PC-3 (cell line): ENCODE results near the gene EIF4E1B.

ENCODE experiments used
- EZH2 ChIP-seq: fragments of 300-600 bp; sonication (generic); IDR thresholded peaks from one replicate; pipeline ENCODE4 v1.6.1; 2017; ENCODE audit warnings: antibody characterized with exemption, mild to moderate bottlenecking, low read length; ENCODE audit not compliant: unreplicated experiment
- TF ChIP-seq, protein P1 (sequence below): fragments of 300-600 bp; sonication (generic); conservative IDR thresholded peaks from 2 replicates; pipeline ENCODE4 v1.5.1; 2017; ENCODE audit warnings: antibody characterized with exemption, low read depth, mild to moderate bottlenecking, low read length

DNA sequence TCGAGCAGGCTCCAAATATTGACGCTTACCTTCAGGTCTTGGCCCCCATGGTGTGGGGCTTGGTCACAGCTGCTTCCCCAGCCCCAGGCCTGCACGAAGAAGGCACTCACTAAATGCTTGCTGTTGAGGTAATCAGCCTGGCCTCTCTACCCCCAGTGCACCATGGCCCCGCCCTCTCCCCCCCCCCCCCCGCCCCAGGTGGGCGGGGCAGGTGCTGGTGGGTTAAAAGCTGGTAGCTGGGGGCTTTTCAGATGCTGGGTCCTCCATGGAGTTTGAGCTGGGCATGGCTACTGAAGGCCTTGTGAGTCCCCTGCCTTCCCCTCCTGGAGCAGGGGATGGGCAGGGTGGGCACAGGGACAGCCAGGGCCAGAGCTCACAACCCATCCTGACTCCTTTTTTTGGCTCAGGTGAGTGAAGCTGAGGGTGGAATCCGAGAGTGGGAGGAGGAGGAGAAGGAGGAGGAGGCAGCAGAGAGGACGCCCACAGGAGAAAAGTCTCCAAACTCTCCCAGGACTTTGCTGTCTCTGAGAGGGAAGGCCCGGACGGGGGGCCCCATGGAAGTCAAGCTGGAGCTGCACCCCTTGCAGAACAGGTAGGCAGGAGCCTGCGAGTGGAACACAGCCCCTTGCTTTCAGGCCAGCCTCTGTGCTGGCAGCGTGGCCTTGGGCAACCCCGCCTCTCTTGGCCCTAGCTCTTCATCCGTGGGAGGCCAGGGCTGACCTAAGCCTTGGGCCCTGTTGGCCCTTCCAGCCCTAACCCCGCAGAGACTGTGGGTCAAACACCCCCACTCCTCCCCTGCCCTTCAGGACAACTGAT lies 12.4 kb downstream of the EIF4E1B start:
- TF ChIP-seq, protein P1, sequence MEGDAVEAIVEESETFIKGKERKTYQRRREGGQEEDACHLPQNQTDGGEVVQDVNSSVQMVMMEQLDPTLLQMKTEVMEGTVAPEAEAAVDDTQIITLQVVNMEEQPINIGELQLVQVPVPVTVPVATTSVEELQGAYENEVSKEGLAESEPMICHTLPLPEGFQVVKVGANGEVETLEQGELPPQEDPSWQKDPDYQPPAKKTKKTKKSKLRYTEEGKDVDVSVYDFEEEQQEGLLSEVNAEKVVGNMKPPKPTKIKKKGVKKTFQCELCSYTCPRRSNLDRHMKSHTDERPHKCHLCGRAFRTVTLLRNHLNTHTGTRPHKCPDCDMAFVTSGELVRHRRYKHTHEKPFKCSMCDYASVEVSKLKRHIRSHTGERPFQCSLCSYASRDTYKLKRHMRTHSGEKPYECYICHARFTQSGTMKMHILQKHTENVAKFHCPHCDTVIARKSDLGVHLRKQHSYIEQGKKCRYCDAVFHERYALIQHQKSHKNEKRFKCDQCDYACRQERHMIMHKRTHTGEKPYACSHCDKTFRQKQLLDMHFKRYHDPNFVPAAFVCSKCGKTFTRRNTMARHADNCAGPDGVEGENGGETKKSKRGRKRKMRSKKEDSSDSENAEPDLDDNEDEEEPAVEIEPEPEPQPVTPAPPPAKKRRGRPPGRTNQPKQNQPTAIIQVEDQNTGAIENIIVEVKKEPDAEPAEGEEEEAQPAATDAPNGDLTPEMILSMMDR, result no peak
- TF ChIP-seq EZH2, result no peak
